Neutrophil (primary cell): Measurements from ENCODE around the gene TIGD2.

ENCODE experiments used
- H3K27ac ChIP-seq: fragments of 200-600 bp; sonication (generic); 2 replicates; pipeline ENCODE4 v1.5.1; 2016; ENCODE audit warnings: mild to moderate bottlenecking, moderate library complexity
- H3K27me3 ChIP-seq: fragments of 200-600 bp; sonication (generic); 2 replicates; pipeline ENCODE4 v1.6.0; 2016; ENCODE audit warnings: mild to moderate bottlenecking
- H3K36me3 ChIP-seq: fragments of 200-600 bp; sonication (generic); 2 replicates; pipeline ENCODE4 v1.5.1; 2017
- H3K4me1 ChIP-seq, 2 experiments: fragments of 200-600 bp in 1 of 2; sonication (generic) in 1 of 2; 1 replicate in 1 of 2; 2 replicates in 1 of 2; pipeline versions ENCODE4 v1.5.1 to v1.6.1; 2013 to 2016; ENCODE audit warnings: low read depth in 1 of 2, low read length in 1 of 2, mild to moderate bottlenecking in 1 of 2, moderate library complexity in 1 of 2; ENCODE audit not compliant: control insufficient read depth in 1 of 2, insufficient read depth in 1 of 2
- H3K4me3 ChIP-seq, 2 experiments: fragments of 200-600 bp in 1 of 2; sonication (generic) in 1 of 2; 1 replicate in 1 of 2; 2 replicates in 1 of 2; pipeline ENCODE4 v1.5.1; 2013 to 2016; ENCODE audit warnings: low read depth in 1 of 2, low read length in 1 of 2, mild to moderate bottlenecking in 1 of 2, moderate library complexity in 1 of 2
- H3K9me3 ChIP-seq: fragments of 200-600 bp; sonication (generic); 2 replicates; pipeline ENCODE4 v1.5.1; 2016
- TF ChIP-seq, protein P1 (sequence below): fragments of 200-600 bp; sonication (generic); IDR thresholded peaks from 2 replicates; pipeline ENCODE4 v1.5.1; 2016; ENCODE audit warnings: antibody characterized with exemption

Gene TIGD2

DNA sequence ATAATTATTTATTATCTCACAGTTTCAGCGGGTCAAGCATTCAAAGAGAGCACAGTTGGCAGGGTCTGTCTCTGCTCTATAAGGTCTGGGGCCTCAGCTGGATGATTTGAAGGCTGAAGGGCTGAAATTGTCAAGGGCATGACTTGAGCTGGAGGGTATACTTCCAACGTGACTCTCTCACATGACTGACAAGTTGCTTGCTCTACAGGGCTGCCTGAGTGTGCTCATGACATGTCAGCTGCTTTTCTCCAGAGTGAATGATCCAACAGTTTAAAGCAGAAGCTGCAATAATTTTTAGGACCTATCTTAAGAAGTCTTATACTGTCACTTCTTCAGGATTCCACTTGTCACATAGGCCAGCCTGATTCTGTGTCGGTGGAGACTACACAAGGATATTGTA is 51.2 kb downstream of the TIGD2 start:
- TF ChIP-seq, protein P1, sequence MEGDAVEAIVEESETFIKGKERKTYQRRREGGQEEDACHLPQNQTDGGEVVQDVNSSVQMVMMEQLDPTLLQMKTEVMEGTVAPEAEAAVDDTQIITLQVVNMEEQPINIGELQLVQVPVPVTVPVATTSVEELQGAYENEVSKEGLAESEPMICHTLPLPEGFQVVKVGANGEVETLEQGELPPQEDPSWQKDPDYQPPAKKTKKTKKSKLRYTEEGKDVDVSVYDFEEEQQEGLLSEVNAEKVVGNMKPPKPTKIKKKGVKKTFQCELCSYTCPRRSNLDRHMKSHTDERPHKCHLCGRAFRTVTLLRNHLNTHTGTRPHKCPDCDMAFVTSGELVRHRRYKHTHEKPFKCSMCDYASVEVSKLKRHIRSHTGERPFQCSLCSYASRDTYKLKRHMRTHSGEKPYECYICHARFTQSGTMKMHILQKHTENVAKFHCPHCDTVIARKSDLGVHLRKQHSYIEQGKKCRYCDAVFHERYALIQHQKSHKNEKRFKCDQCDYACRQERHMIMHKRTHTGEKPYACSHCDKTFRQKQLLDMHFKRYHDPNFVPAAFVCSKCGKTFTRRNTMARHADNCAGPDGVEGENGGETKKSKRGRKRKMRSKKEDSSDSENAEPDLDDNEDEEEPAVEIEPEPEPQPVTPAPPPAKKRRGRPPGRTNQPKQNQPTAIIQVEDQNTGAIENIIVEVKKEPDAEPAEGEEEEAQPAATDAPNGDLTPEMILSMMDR, result no peak
- Histone ChIP-seq H3K36me3 (no peaks in the 10 kb centered on the region), H3K9me3 (no peaks in the 10 kb centered on the region), H3K4me1 (no peaks in the 10 kb centered on the region), H3K27ac (no peak overlapping the region), H3K27me3 (no peaks in the 10 kb centered on the region), H3K4me3 (no peak overlapping the region)

DNA sequence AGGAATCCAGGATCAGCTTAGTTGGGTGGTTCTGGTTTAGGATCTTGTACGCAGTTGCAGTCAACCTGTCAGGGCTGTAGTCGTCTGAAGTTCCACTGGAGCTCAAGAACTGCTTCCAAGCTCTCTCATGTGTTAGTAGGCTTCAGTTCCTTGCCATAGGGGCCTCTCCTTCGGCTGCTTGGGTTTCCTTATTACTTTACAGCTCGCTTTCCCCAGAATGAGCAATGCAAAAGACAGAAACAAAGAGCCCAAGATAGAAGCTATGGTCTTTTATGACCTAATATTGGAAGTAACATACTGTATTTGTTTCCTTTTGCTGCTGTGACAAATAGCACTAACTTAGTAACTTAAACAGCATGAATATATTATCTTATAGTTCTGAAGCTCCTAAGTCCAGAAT is 51.7 kb downstream of the TIGD2 start:
- TF ChIP-seq, protein P1, result no peak
- H3K4me1 ChIP-seq, result no peaks in the 10 kb centered on the region

DNA sequence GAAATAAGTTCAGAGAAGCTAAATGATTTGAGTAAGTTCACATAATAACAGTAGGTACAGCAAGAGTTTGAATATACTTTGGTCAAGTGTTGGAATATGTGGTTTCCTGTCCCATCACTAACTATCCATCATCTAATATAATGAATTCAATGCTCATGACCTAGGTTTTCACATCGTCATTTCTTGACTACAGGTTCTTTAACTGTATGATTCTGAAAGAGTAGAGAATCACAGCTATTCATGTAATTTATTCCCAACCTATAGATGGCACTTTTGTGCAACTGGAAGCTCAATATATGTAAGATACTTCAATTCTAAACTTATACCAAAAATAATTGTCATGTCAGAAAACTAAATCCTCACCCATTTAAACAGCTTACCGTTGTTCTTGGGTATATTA is 53.1 kb downstream of the TIGD2 start:
- Histone ChIP-seq H3K27ac (no peak overlapping the region), H3K4me3 (no peak overlapping the region), H3K4me1 (no peaks in the 10 kb centered on the region), H3K9me3 (no peaks in the 10 kb centered on the region), H3K36me3 (no peaks in the 10 kb centered on the region), H3K27me3 (no peaks in the 10 kb centered on the region)
- TF ChIP-seq, protein P1, result no peak

More for the DNA sequence above, 51.7 kb downstream of the TIGD2 start:
- no peak overlapping the region for H3K4me3 ChIP-seq
- H3K9me3 ChIP-seq, result no peaks in the 10 kb centered on the region
- no peaks in the 10 kb centered on the region for H3K27me3 ChIP-seq
- H3K36me3 ChIP-seq, result no peaks in the 10 kb centered on the region
- no peak overlapping the region for H3K27ac ChIP-seq
